Measurements from ENCODE around the gene SPOUT1.
"Not testable (repeated sequence)": the region's sequence is repeated elsewhere in the genome, so short reads cannot be mapped to it uniquely, and the experiment has no call there.

SPOUT1 gene

DNA sequence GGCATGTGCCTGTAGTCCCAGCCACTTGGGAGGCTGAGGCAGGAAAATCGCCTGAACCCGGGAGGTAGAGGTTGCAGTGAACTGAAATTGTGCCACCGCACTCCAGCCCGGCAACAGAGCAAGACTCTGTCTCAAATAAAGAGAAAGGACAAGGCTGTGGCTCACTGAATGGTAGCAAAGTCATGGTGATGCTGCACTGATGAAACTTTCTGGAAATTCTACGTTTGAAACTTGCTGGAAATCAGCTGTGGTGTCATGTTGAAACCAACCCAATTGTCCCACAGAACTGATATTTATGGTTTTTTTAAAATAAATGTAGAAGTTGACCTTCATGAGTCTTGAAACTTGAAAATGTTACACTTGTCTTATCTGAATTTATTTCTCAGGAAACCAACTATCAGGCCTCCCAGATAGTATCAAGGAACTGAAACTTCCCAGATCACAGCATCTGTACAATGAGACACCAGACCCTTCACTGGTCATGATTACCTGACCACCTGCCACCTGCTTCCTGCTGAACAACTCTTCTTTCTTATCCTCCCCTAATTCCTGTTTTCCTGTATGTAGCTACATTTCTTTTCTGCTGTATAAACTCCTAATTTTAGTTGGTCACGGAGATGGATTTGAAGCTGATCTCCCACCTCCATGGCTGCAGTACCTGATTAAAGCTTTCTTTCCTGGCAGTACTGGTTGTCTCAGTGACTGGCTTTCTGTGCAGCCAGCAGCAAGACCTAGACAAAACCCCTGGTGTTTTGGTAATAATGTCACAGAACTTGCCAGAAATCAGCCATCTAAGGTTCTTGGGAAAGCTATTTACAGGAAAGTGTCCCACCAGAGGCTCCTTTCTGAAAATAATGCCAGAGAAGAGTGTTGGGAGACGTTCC, 48.2 kb downstream of the SPOUT1 start:
- Histone ChIP-seq H3K23ac (ENCODE audit: low read depth, low read length, poor library complexity) (no peak overlapping the region), H3K9ac (ENCODE audit: low read depth, low read length, poor library complexity) (no peak overlapping the region), H4K91ac (ENCODE audit: low read depth, low read length, poor library complexity) (no peak overlapping the region), H3K36me3 (replicated peaks in 1 of 2; ENCODE audit: control insufficient read depth in 2 of 2, insufficient read depth in 2 of 2, low read length in 2 of 2) (no peaks in the 10 kb centered on the region), H2BK15ac (ENCODE audit: low read length) (no peak overlapping the region), H3K4ac (ENCODE audit: low read length) (no peak overlapping the region), H3K18ac (ENCODE audit: low read length) (no peak overlapping the region), H2BK12ac (ENCODE audit: low read length) (no peak overlapping the region), H2BK5ac (ENCODE audit: low read length) (no peak overlapping the region), H3K4me3 (ENCODE audit: low read length in 2 of 2) (no peak overlapping the region), H2AFZ (ENCODE audit: low read length) (no peak overlapping the region), H3K14ac (ENCODE audit: low read length) (no peak overlapping the region), H4K8ac (ENCODE audit: low read depth, low read length) (no peak overlapping the region), H3K4me2 (ENCODE audit: insufficient read depth, low read length, poor library complexity, severe bottlenecking) (no peak overlapping the region), H3K9me3 (replicated peaks in 1 of 2; ENCODE audit: control insufficient read depth in 2 of 2, insufficient read depth in 1 of 2, low read depth in 1 of 2, low read length in 2 of 2) (peaks cover 1 to 8% of the 10 kb centered on the region in 2 donors), H3K79me1 (ENCODE audit: low read depth, low read length) (no peaks in the 10 kb centered on the region), H2AK5ac (ENCODE audit: low read depth, low read length) (no peak overlapping the region), H3K27ac (replicated peaks; ENCODE audit: low read length) (no peak overlapping the region), H3K4me1 (ENCODE audit: control insufficient read depth in 2 of 2, insufficient read depth in 1 of 2, low read depth in 1 of 2, low read length in 2 of 2) (peaks cover 0 to 2% of the 10 kb centered on the region in 2 donors), H3K27me3 (ENCODE audit: control insufficient read depth in 3 of 3, insufficient read depth in 3 of 3, low read depth in 1 of 3, low read length in 3 of 3) (no peaks in the 10 kb centered on the region), H2BK120ac (ENCODE audit: low read depth, low read length) (no peak overlapping the region)
- DNase-seq (ENCODE audit: low spot score): no peak
- no CpG with 5 or more reads among the region's 7 CpGs for WGBS, 2 donors (ENCODE audit: extremely low coverage in 2 of 2, insufficient read length in 2 of 2, insufficient replicate concordance in 1 of 2)

DNA sequence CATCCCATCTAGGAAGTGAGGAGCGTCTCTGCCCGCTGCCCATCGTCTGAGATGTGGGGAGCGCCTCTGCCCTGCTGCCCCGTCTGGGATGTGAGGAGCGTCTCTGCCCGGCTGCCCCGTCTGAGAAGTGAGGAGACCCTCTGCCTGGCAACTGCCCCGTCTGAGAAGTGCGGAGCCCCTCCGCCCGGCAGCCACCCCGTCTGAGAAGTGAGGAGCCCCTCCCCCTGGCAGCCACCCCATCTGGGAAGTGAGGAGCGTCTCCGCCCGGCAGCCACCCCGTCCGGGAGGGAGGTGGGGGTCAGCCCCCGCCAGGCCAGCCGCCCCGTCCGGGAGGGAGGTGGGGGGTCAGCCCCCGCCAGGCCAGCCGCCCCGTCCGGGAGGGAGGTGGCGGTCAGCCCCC, 49.5 kb downstream of the SPOUT1 start:
- DNase-seq (ENCODE audit: low spot score); H3K9ac ChIP-seq (ENCODE audit: low read depth, low read length, poor library complexity); H3K4me3 ChIP-seq (ENCODE audit: low read length in 2 of 2); H2BK12ac ChIP-seq (ENCODE audit: low read length); H3K18ac ChIP-seq (ENCODE audit: low read length); H3K23ac ChIP-seq (ENCODE audit: low read depth, low read length, poor library complexity); H3K36me3 ChIP-seq (replicated peaks in 1 of 2; ENCODE audit: control insufficient read depth in 2 of 2, insufficient read depth in 2 of 2, low read length in 2 of 2); H3K14ac ChIP-seq (ENCODE audit: low read length); H3K4me1 ChIP-seq (ENCODE audit: control insufficient read depth in 2 of 2, insufficient read depth in 1 of 2, low read depth in 1 of 2, low read length in 2 of 2); H2BK5ac ChIP-seq (ENCODE audit: low read length); H2BK120ac ChIP-seq (ENCODE audit: low read depth, low read length); H3K4ac ChIP-seq (ENCODE audit: low read length); H4K8ac ChIP-seq (ENCODE audit: low read depth, low read length); H2BK15ac ChIP-seq (ENCODE audit: low read length); H2AFZ ChIP-seq (ENCODE audit: low read length); H3K79me1 ChIP-seq (ENCODE audit: low read depth, low read length); H3K27ac ChIP-seq (replicated peaks; ENCODE audit: low read length); H4K91ac ChIP-seq (ENCODE audit: low read depth, low read length, poor library complexity); H3K27me3 ChIP-seq (ENCODE audit: control insufficient read depth in 3 of 3, insufficient read depth in 3 of 3, low read depth in 1 of 3, low read length in 3 of 3); H2AK5ac ChIP-seq (ENCODE audit: low read depth, low read length); H3K4me2 ChIP-seq (ENCODE audit: insufficient read depth, low read length, poor library complexity, severe bottlenecking): not testable (repeated sequence)
- peaks cover 1 to 12% of the 10 kb centered on the region in 2 donors for H3K9me3 ChIP-seq (replicated peaks in 1 of 2; ENCODE audit: control insufficient read depth in 2 of 2, insufficient read depth in 1 of 2, low read depth in 1 of 2, low read length in 2 of 2)
- WGBS, 2 donors (ENCODE audit: extremely low coverage in 2 of 2, insufficient read length in 2 of 2, insufficient replicate concordance in 1 of 2): no CpG with 5 or more reads among the region's 27 CpGs

DNA sequence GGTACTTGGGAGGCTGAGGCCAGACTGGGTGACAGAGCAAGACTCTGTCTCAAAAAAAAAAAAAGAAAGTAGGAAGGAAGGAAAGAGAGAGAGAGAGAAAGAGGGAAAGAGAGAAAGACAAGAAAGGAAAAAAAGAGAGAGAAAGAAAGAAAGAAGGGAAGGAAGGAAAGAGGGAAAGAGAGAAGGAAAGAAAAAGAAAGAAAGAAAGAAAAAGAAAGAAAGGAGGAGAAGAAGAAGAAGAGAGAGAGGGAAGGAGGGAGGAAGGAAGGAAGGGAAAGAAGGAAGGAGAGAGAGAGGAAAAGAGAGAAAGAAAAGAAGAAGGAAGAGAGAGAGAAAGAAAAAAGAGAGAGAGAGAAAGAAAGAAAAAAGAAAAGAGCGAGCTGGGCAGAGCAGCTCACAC, 54.8 kb downstream of the SPOUT1 start:
- H2BK12ac ChIP-seq (ENCODE audit: low read length): no peak overlapping the region

DNA sequence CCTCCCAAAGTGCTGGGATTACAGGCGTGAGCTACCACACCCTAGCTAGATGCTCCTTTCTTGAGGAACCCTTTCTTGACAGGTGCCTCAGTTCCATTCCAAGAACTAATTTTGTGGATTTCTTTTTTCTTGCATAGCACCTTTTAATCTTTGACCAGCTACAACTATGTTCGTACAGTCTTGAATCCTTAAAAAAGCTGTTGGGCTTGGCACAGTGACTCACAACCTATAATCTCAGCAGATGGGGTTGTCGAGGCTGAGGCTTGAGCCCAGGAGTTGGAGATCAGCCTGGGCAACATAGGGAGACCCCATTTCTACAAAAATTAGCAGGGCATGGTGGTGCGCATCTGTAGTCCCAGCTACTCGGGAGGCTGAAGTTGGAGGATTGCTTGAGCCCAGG, 56.5 kb downstream of the SPOUT1 start:
- Histone ChIP-seq H3K27ac (replicated peaks; ENCODE audit: low read length) (no peak overlapping the region), H3K4me3 (ENCODE audit: low read length in 2 of 2) (no peak overlapping the region), H3K14ac (ENCODE audit: low read length) (no peak overlapping the region), H4K91ac (ENCODE audit: low read depth, low read length, poor library complexity) (no peak overlapping the region), H2AK5ac (ENCODE audit: low read depth, low read length) (no peak overlapping the region), H3K4me1 (ENCODE audit: control insufficient read depth in 2 of 2, insufficient read depth in 1 of 2, low read depth in 1 of 2, low read length in 2 of 2) (peaks cover 3 to 4% of the 10 kb centered on the region in 2 donors), H3K9me3 (replicated peaks in 1 of 2; ENCODE audit: control insufficient read depth in 2 of 2, insufficient read depth in 1 of 2, low read depth in 1 of 2, low read length in 2 of 2) (peaks cover 0 to 4% of the 10 kb centered on the region in 2 donors), H3K4ac (ENCODE audit: low read length) (no peak overlapping the region), H2AFZ (ENCODE audit: low read length) (no peak overlapping the region), H2BK12ac (ENCODE audit: low read length) (no peak overlapping the region), H3K4me2 (ENCODE audit: insufficient read depth, low read length, poor library complexity, severe bottlenecking) (no peak overlapping the region), H3K36me3 (replicated peaks in 1 of 2; ENCODE audit: control insufficient read depth in 2 of 2, insufficient read depth in 2 of 2, low read length in 2 of 2) (peaks cover 0 to 5% of the 10 kb centered on the region in 2 donors), H2BK5ac (ENCODE audit: low read length) (no peak overlapping the region), H3K79me1 (ENCODE audit: low read depth, low read length) (peaks cover 2% of the 10 kb centered on the region), H3K9ac (ENCODE audit: low read depth, low read length, poor library complexity) (no peak overlapping the region), H3K23ac (ENCODE audit: low read depth, low read length, poor library complexity) (no peak overlapping the region), H4K8ac (ENCODE audit: low read depth, low read length) (no peak overlapping the region), H2BK120ac (ENCODE audit: low read depth, low read length) (no peak overlapping the region), H3K27me3 (ENCODE audit: control insufficient read depth in 3 of 3, insufficient read depth in 3 of 3, low read depth in 1 of 3, low read length in 3 of 3) (no peaks in the 10 kb centered on the region), H3K18ac (ENCODE audit: low read length) (no peak overlapping the region), H2BK15ac (ENCODE audit: low read length) (no peak overlapping the region)
- DNase-seq (ENCODE audit: low spot score): no peak
- WGBS, 2 donors (ENCODE audit: extremely low coverage in 2 of 2, insufficient read length in 2 of 2, insufficient replicate concordance in 1 of 2): no CpG with 5 or more reads among the region's 5 CpGs

More for the DNA sequence above, 54.8 kb downstream of the SPOUT1 start:
- Histone ChIP-seq H2BK120ac (ENCODE audit: low read depth, low read length) (no peak overlapping the region), H3K79me1 (ENCODE audit: low read depth, low read length) (no peaks in the 10 kb centered on the region), H3K18ac (ENCODE audit: low read length) (no peak overlapping the region), H3K4me3 (ENCODE audit: low read length in 2 of 2) (no peak overlapping the region), H4K8ac (ENCODE audit: low read depth, low read length) (no peak overlapping the region), H2AFZ (ENCODE audit: low read length) (no peak overlapping the region), H3K9me3 (replicated peaks in 1 of 2; ENCODE audit: control insufficient read depth in 2 of 2, insufficient read depth in 1 of 2, low read depth in 1 of 2, low read length in 2 of 2) (peaks cover 0 to 4% of the 10 kb centered on the region in 2 donors), H3K4me1 (ENCODE audit: control insufficient read depth in 2 of 2, insufficient read depth in 1 of 2, low read depth in 1 of 2, low read length in 2 of 2) (peaks cover 3 to 4% of the 10 kb centered on the region in 2 donors), H3K4me2 (ENCODE audit: insufficient read depth, low read length, poor library complexity, severe bottlenecking) (no peak overlapping the region), H3K9ac (ENCODE audit: low read depth, low read length, poor library complexity) (no peak overlapping the region), H3K14ac (ENCODE audit: low read length) (no peak overlapping the region), H4K91ac (ENCODE audit: low read depth, low read length, poor library complexity) (no peak overlapping the region), H3K4ac (ENCODE audit: low read length) (no peak overlapping the region), H3K23ac (ENCODE audit: low read depth, low read length, poor library complexity) (no peak overlapping the region), H2BK15ac (ENCODE audit: low read length) (no peak overlapping the region), H3K27me3 (ENCODE audit: control insufficient read depth in 3 of 3, insufficient read depth in 3 of 3, low read depth in 1 of 3, low read length in 3 of 3) (no peaks in the 10 kb centered on the region), H2AK5ac (ENCODE audit: low read depth, low read length) (no peak overlapping the region), H2BK5ac (ENCODE audit: low read length) (no peak overlapping the region), H3K36me3 (replicated peaks in 1 of 2; ENCODE audit: control insufficient read depth in 2 of 2, insufficient read depth in 2 of 2, low read length in 2 of 2) (no peaks in the 10 kb centered on the region), H3K27ac (replicated peaks; ENCODE audit: low read length) (no peak overlapping the region)
- no peak for DNase-seq (ENCODE audit: low spot score)
- WGBS, 2 donors (ENCODE audit: extremely low coverage in 2 of 2, insufficient read length in 2 of 2, insufficient replicate concordance in 1 of 2): no CpG with 5 or more reads among the region's 1 CpG

Measured in neuronal stem cell (in vitro differentiated cells).